Fibroblast of mammary gland (primary cell): Measurements from ENCODE around the gene HELZ2.

Experiments used
- DNase-seq: peaks from one replicate; pipeline ENCODE4 v3.0.0-alpha.2; 2010; ENCODE audit warnings: low read depth
- H3K4me3 ChIP-seq: 2 replicates; pipeline ENCODE4 v1.5.1; 2011; ENCODE audit warnings: low read depth, mild to moderate bottlenecking, low read length, moderate library complexity; ENCODE audit not compliant: control insufficient read depth
- CTCF ChIP-seq: conservative IDR thresholded peaks from 2 replicates; pipeline ENCODE4 v1.5.1; 2011; ENCODE audit warnings: low read depth, low read length, inconsistent platforms; ENCODE audit not compliant: control insufficient read depth, insufficient read depth

HELZ2 gene

GRCh38 chr20:63574156-63574828 is at the start of gene HELZ2:
HELZ2 (minus strand) TSS chr20:63574239; CDS start chr20:63572385, 1,854 bp downstream.
- TF ChIP-seq CTCF = no peak
- DNase-seq = peak; percentile 41
- peak within 1 kb of the TSS; percentile 74 for H3K4me3 ChIP-seq

- H3K4me3 ChIP-seq = no peak overlapping the region
- no peak for DNase-seq
- TF ChIP-seq CTCF = no peak
These were observed 48.7 kb upstream of the HELZ2 start for GRCh38 chr20:63622732-63623131.

- no peak for DNase-seq
- no peak for TF ChIP-seq CTCF
- no peak overlapping the region for H3K4me3 ChIP-seq
These were observed 48.1 kb upstream of the HELZ2 start for GRCh38 chr20:63622096-63622495.

- no peak for DNase-seq
- no peak overlapping the region for H3K4me3 ChIP-seq
- TF ChIP-seq CTCF = no peak
These were observed 47.0 kb upstream of the HELZ2 start for GRCh38 chr20:63620991-63621390.

- no peak overlapping the region for H3K4me3 ChIP-seq
- TF ChIP-seq CTCF = no peak
- DNase-seq = no peak
These were observed 45.5 kb upstream of the HELZ2 start for GRCh38 chr20:63619505-63619904.

GRCh38 chr20:63619086-63619485 is 45.0 kb upstream of the HELZ2 start:
- no peak for TF ChIP-seq CTCF
- no peak for DNase-seq
- H3K4me3 ChIP-seq = no peak overlapping the region

GRCh38 chr20:63618291-63618980 is 44.4 kb upstream of the HELZ2 start:
- no peak for DNase-seq
- no peak for TF ChIP-seq CTCF
- H3K4me3 ChIP-seq = no peak overlapping the region
